Ovary (tissue), 9 donors: ENCODE measurements around the gene KPTN. TPM values are rescaled to one million over a fixed set of nuclear protein-coding genes. Genes with fewer than 3 reads are reported as not detected.

Experiments
- DNase-seq, 5 donors: peaks; one replicate each; pipeline ENCODE4 v3.0.0-alpha.2; 2019 to 2020
- H3K27ac ChIP-seq, 2 donors: fragments of 200-600 bp; one replicate each; pipeline versions ENCODE4 v1.5.1 to v1.8.0; 2019 to 2022
- H3K27me3 ChIP-seq: fragments of 200-600 bp; one replicate; pipeline ENCODE4 v1.8.0; 2022
- H3K36me3 ChIP-seq: fragments of 200-600 bp; sonication (generic); one replicate; pipeline ENCODE4 v1.5.1; 2019
- H3K4me1 ChIP-seq: one replicate; pipeline ENCODE4 v1.8.1; 2013; ENCODE audit warnings: mild to moderate bottlenecking, moderate library complexity; ENCODE audit not compliant: insufficient read depth
- H3K4me3 ChIP-seq: fragments of 200-600 bp; sonication (generic); one replicate; pipeline ENCODE4 v1.5.1; 2017
- H3K9me3 ChIP-seq, 2 donors: fragments of 200-600 bp in 1 of 2; sonication (generic) in 1 of 2; one replicate each; pipeline versions ENCODE4 v1.5.1 to v1.8.1; 2013 to 2019; ENCODE audit warnings: mild to moderate bottlenecking in 1 of 2, moderate library complexity in 1 of 2
- EP300 ChIP-seq: sonication (generic); formaldehyde crosslinking; IDR thresholded peaks from one replicate; pipeline ENCODE4 v1.6.1; 2017; ENCODE audit warnings: antibody characterized with exemption
- POLR2A ChIP-seq: fragments of 450-650 bp; IDR thresholded peaks from one replicate; pipeline ENCODE4 v1.6.1; 2017; ENCODE audit warnings: antibody characterized with exemption, mild to moderate bottlenecking, moderate library complexity
- whole genome bisulfite sequencing, 3 donors: extraction: QIAGEN DNeasy Blood & Tissue Kit in 1 of 3; methylation state at CpG; one replicate each; pipeline versions ENCODE4 v1.1.5 to v1.1.7; 2013 to 2017; 5-methylcytosine and 5-hydroxymethylcytosine counted together
- intact Hi-C, 4 donors: fragments of 100-400 bp; cut with DNase I; formaldehyde crosslinking; loops; one replicate each; pipeline versions ENCODE4 v1.11.0 to v1.15.1; 2022 to 2023
- polyA plus RNA-seq, 2 donors: library from polyadenylated mRNA; stranded (reverse); fragments of 200-250 nt in 1 of 2; fragments of 350-450 nt in 1 of 2; fragmentation: Illumina TruSeq in 1 of 2; extraction: RNeasy Lipid Tissue Mini Kit (QIAGEN cat#74804) in 1 of 2; gene quantifications; one replicate each; pipeline ENCODE4 v1.2.3, GENCODE V29; 2013 to 2014
- total RNA-seq, 7 donors: library from RNA; depleted of rRNA in 2 of 7; stranded (reverse); fragments of >200 nt in 2 of 7; fragmentation: NEBNext Ultra II Directional in 3 of 7; extraction: Animal tissue kit (Norgen Biotek cat#: 25700) in 3 of 7; gene quantifications; one replicate each; pipeline versions ENCODE4 v1.1.0 to v1.2.4, GENCODE V29; 2016 to 2023
- TF ChIP-seq, protein P1 (sequence below), 3 donors: fragments of 450-650 bp in 2 of 3; fragments of 200-600 bp in 1 of 3; IDR thresholded peaks; one replicate each; pipeline versions ENCODE4 v1.5.1 to v1.8.0; 2016 to 2022; ENCODE audit warnings: antibody characterized with exemption in 3 of 3, mild to moderate bottlenecking in 1 of 3
- donor health status: DM: no; HTN: no; CAD: no; lungs with moderate emphysema.
- donor health status: DM: no; HTN: no; CAD: no.
- donor health status: Bipolar disorder and iron deficiency.
- donor health status: DM: yes; HTN: yes; CAD: no.
- donor health status: DM: no; HTN: no; CAD: no.
- donor health status: DM: yes; HTN: yes; CAD: no.

Gene KPTN
- total and polyA plus RNA-seq, 9 donors = 2.8 to 5.5 (median 4.4) TPM

DNA sequence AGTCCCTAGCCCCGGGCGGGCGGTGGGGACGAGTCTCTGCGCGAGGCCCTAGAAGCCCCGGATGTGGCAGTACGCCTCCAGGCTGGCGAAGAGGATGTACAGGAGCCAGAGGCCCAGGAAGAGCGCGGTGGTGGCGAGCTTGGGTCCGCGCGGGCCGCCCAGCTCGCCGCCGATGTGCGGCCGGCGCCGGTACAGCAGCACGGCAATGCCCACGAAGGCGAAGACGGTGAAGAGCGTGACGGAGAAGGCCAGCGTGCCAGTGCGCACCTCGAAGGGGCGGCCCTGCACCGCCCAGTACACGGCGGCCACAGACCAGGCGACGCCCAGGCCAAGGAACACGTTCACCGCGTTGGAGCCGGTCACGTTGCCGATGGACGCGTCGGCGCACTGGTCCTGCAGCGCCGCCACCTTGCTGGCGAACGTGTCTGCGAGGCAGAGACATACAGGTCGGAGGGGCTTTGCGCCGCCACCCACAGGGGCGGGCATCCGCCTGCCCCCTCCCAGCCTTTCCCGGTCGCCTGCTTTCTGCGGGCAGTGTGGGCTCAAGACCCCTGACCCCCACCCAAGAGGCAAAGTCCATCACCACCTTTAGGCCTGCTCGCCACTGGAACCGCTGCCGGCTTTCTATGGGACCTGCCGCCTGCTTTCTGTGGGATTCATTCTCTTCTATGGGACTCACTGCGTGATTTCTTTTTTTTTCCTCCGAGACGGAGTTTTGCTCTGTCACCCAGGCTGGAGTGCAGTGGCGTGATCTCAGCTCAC lies 53.8 kb downstream of the KPTN start:
- no peak overlapping the region for H3K4me3 ChIP-seq
- H3K27ac ChIP-seq = no peak overlapping the region
- no peak for DNase-seq
- 4 to 7% (median 6%) methylated on average over 66 to 69 of the region's 69 CpGs for WGBS, 3 donors
- no peaks in the 10 kb centered on the region for H3K36me3 ChIP-seq
- peaks cover 10% of the 10 kb centered on the region for H3K4me1 ChIP-seq
- H3K27me3 ChIP-seq = no peaks in the 10 kb centered on the region
- intact Hi-C loops = loop anchor here in 1 of 4 donors (10.0 kb wide), 1 partner anchor 85 kb away; the partner anchor contains the start of gene NAPA
- H3K9me3 ChIP-seq = no peaks in the 10 kb centered on the region
- no peak for TF ChIP-seq POLR2A
- TF ChIP-seq, protein P1, sequence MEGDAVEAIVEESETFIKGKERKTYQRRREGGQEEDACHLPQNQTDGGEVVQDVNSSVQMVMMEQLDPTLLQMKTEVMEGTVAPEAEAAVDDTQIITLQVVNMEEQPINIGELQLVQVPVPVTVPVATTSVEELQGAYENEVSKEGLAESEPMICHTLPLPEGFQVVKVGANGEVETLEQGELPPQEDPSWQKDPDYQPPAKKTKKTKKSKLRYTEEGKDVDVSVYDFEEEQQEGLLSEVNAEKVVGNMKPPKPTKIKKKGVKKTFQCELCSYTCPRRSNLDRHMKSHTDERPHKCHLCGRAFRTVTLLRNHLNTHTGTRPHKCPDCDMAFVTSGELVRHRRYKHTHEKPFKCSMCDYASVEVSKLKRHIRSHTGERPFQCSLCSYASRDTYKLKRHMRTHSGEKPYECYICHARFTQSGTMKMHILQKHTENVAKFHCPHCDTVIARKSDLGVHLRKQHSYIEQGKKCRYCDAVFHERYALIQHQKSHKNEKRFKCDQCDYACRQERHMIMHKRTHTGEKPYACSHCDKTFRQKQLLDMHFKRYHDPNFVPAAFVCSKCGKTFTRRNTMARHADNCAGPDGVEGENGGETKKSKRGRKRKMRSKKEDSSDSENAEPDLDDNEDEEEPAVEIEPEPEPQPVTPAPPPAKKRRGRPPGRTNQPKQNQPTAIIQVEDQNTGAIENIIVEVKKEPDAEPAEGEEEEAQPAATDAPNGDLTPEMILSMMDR (IDR thresholded peaks at IDR 0.05) = peak in 1 of 3 donors; percentile 20

DNA sequence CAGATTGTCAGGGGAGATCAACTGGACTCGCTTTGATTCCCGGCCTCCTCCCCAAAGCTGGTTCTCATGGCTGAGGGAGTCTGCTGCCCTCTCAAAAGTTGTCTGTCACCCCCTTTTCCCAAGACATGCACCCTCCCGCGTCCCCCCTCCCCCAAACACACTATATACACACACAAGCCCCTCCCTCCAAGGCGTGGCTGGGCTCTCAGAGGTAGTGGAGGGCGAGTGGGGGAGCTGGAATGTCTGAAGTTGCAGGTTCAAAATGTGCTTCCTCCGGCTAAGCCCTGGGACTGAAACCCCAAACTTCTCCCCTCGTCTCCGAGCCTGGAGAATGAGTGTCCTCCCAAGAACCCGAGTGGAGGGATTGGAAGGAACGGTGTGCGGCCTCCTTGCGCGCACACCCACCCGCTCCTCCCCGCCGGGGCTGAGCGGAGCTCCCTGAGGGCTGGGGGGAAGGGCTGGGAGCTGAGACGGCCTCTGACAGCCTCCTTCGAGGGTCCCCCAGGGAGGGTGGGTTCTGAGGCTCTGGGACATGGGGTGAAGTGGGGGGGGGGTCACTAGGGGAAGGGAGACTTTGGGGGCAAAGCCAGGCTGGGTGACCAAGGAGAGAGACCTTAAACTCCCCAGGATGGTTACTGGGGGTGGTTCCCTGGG lies 54.8 kb downstream of the KPTN start:
- H3K27ac ChIP-seq = no peak overlapping the region
- intact Hi-C loops = loop anchor here in 2 of 4 donors (10.0 kb wide), 1 partner anchor 134 kb away; no protein-coding TSS in a partner anchor
- H3K9me3 ChIP-seq = no peaks in the 10 kb centered on the region
- no peaks in the 10 kb centered on the region for H3K36me3 ChIP-seq
- TF ChIP-seq EP300 (no peak), POLR2A (no peak)
- TF ChIP-seq, protein P1 (IDR thresholded peaks at IDR 0.05) = no peak
- no peak for DNase-seq
- no peaks in the 10 kb centered on the region for H3K27me3 ChIP-seq
- WGBS, 3 donors = 24 to 27% (median 25%) methylated on average over 19 to 20 of the region's 20 CpGs
- H3K4me3 ChIP-seq = no peak overlapping the region
- H3K4me1 ChIP-seq = peaks cover 10% of the 10 kb centered on the region

DNA sequence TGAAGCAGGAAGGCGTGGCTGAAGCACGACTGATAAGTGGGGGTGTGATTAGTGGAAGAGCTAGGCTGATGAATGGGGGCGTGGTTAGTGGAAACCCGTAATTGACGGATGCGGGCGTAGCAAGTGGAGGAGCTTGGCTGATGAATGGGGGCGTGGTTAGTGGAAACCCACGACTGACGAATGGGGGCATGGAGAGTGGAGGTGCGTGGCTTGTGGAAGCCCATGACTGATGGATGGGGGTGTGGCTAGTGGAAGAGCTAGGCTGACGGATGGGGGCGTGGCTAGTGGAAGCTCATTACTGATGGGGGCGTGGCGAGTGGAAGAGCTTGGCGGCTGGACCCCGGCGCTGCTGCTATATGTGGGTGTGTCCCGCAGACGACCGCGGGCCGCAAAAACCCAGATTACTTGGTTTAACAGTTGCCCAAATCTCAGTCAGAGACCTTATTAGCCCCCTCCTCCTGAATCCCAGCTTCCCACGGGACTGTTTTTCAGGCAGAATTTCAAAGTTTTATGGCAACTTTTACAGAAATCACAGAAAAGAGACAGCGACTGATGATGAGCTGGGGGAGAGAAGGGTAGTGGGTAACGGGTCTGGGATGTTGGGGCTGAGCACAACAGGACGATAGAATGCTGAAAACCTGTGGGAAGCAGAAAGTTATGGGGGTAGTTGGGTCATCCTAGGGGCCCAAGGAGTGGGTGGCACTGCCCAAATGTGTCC lies 55.7 kb downstream of the KPTN start:
- Histone ChIP-seq H3K4me3 (no peak overlapping the region), H3K36me3 (no peaks in the 10 kb centered on the region), H3K27ac (no peak overlapping the region), H3K4me1 (peaks cover 10% of the 10 kb centered on the region), H3K27me3 (no peaks in the 10 kb centered on the region), H3K9me3 (no peaks in the 10 kb centered on the region)
- TF ChIP-seq EP300 = no peak
- no peak for TF ChIP-seq POLR2A
- TF ChIP-seq, protein P1 (IDR thresholded peaks at IDR 0.05) = no peak
- peak; percentile 72 to 93 (median 86) for DNase-seq
- 0 to 2% (median 1%) methylated on average over 27 of the region's 27 CpGs for WGBS, 3 donors
- intact Hi-C loops = loop anchor here in 2 of 4 donors (10.0 kb wide), 1 partner anchor 134 kb away; no protein-coding TSS in a partner anchor
